DOHH2 (cell line): Measurements from ENCODE around the gene PLCXD3.

Source experiments
- H3F3A ChIP-seq: fragments of 200-600 bp; sonication (generic), shearing (Covaris generic); 2 replicates; pipeline ENCODE4 v1.6.0; 2016; ENCODE audit warnings: antibody characterized with exemption, mild to moderate bottlenecking; ENCODE audit not compliant: control insufficient read depth, insufficient read depth
- H3K27ac ChIP-seq: fragments of 200-600 bp; sonication (generic); 2 replicates; pipeline ENCODE4 v1.5.1; 2014; ENCODE audit warnings: low read depth, mild to moderate bottlenecking, low read length, moderate library complexity
- H3K27me3 ChIP-seq: fragments of 200-600 bp; sonication (generic); 2 replicates; pipeline ENCODE4 v1.6.1; 2014; ENCODE audit warnings: mild to moderate bottlenecking, low read length, mixed read lengths; ENCODE audit not compliant: control insufficient read depth
- H3K36me3 ChIP-seq: fragments of 200-600 bp; sonication (generic); 2 replicates; pipeline ENCODE4 v1.6.1; 2014; ENCODE audit warnings: mild to moderate bottlenecking, low read length, moderate library complexity, mixed read lengths; ENCODE audit not compliant: control insufficient read depth
- H3K4me1 ChIP-seq: fragments of 200-600 bp; sonication (generic); 2 replicates; pipeline ENCODE4 v1.6.1; 2014; ENCODE audit warnings: mild to moderate bottlenecking, low read length, mixed read lengths; ENCODE audit not compliant: control insufficient read depth
- H3K4me2 ChIP-seq: fragments of 200-600 bp; sonication (generic); 2 replicates; pipeline ENCODE4 v1.6.0; 2014; ENCODE audit warnings: mild to moderate bottlenecking, low read length, moderate library complexity
- H3K4me3 ChIP-seq: fragments of 200-600 bp; sonication (generic); 2 replicates; pipeline ENCODE4 v1.5.1; 2014; ENCODE audit warnings: mild to moderate bottlenecking, low read length, mixed read lengths
- H3K79me2 ChIP-seq: fragments of 200-600 bp; sonication (generic); 2 replicates; pipeline ENCODE4 v1.6.1; 2014; ENCODE audit warnings: mild to moderate bottlenecking, low read length, mixed read lengths; ENCODE audit not compliant: control insufficient read depth
- H3K9me2 ChIP-seq: fragments of 200-600 bp; sonication (generic); replicated peaks from 2 replicates; pipeline ENCODE4 v1.6.1; 2014; ENCODE audit warnings: mild to moderate bottlenecking, low read length, mixed read lengths; ENCODE audit not compliant: control insufficient read depth
- H3K9me3 ChIP-seq: fragments of 200-600 bp; sonication (generic); 2 replicates; pipeline ENCODE4 v1.6.1; 2014; ENCODE audit warnings: antibody characterized with exemption, low read length, mixed read lengths; ENCODE audit not compliant: control insufficient read depth, insufficient read depth
- H4K20me1 ChIP-seq: fragments of 200-600 bp; sonication (generic); 2 replicates; pipeline ENCODE4 v1.6.0; 2014; ENCODE audit warnings: low read depth, mild to moderate bottlenecking, antibody characterized with exemption, low read length, moderate library complexity; ENCODE audit not compliant: control insufficient read depth, insufficient read depth
- EZH2phosphoT487 ChIP-seq: fragments of 200-600 bp; sonication (generic); IDR thresholded peaks from 2 replicates; pipeline ENCODE4 v1.6.1; 2017; ENCODE audit warnings: borderline replicate concordance, mild to moderate bottlenecking, antibody characterized with exemption, low read length, moderate library complexity, mixed read lengths
- TF ChIP-seq, protein P1 (sequence below): fragments of 200-600 bp; sonication (generic); IDR thresholded peaks from one replicate; pipeline ENCODE4 v1.5.1; 2014; ENCODE audit warnings: antibody characterized with exemption, mild to moderate bottlenecking, low read depth, low read length; ENCODE audit not compliant: poor library complexity, severe bottlenecking

The PLCXD3 gene

DNA sequence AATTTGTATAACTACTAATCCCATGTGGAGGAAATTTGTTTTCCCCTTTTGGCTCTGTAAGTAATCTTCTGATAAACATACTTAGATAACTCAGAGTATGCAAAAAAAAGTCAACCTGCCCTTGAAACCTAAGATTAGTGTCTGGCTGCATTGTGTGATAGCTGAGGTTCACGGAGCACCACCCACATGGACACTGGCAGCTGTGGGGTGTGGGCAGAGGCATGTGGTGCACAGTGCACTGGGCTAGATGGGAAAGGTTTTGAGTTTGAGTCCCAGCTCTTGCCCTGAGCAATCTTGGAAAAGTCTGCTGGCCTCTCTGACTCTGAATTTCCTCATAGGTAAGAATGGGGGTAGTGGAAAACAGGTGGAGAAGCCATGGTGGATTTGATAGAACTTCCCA lies 75.1 kb downstream of the PLCXD3 start:
- H4K20me1 ChIP-seq, result no peaks in the 10 kb centered on the region
- H3K4me3 ChIP-seq, result no peak overlapping the region
- no peaks in the 10 kb centered on the region; the same call in 1 of the 2 replicates for H3K9me3 ChIP-seq
- no peak overlapping the region for H3K4me2 ChIP-seq
- no peak overlapping the region for H3K27ac ChIP-seq
- TF ChIP-seq, protein P1, sequence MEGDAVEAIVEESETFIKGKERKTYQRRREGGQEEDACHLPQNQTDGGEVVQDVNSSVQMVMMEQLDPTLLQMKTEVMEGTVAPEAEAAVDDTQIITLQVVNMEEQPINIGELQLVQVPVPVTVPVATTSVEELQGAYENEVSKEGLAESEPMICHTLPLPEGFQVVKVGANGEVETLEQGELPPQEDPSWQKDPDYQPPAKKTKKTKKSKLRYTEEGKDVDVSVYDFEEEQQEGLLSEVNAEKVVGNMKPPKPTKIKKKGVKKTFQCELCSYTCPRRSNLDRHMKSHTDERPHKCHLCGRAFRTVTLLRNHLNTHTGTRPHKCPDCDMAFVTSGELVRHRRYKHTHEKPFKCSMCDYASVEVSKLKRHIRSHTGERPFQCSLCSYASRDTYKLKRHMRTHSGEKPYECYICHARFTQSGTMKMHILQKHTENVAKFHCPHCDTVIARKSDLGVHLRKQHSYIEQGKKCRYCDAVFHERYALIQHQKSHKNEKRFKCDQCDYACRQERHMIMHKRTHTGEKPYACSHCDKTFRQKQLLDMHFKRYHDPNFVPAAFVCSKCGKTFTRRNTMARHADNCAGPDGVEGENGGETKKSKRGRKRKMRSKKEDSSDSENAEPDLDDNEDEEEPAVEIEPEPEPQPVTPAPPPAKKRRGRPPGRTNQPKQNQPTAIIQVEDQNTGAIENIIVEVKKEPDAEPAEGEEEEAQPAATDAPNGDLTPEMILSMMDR, result no peak
- TF ChIP-seq EZH2phosphoT487, result no peak
- no peaks in the 10 kb centered on the region for H3K79me2 ChIP-seq
- H3K9me2 ChIP-seq, result no peaks in the 10 kb centered on the region; the same call in 1 of the 2 replicates
- no peaks in the 10 kb centered on the region for H3K4me1 ChIP-seq
- no peaks in the 10 kb centered on the region for H3K36me3 ChIP-seq
- no peaks in the 10 kb centered on the region for H3F3A ChIP-seq
- peaks cover 8% of the 10 kb centered on the region; the same call in 1 of the 2 replicates for H3K27me3 ChIP-seq

DNA sequence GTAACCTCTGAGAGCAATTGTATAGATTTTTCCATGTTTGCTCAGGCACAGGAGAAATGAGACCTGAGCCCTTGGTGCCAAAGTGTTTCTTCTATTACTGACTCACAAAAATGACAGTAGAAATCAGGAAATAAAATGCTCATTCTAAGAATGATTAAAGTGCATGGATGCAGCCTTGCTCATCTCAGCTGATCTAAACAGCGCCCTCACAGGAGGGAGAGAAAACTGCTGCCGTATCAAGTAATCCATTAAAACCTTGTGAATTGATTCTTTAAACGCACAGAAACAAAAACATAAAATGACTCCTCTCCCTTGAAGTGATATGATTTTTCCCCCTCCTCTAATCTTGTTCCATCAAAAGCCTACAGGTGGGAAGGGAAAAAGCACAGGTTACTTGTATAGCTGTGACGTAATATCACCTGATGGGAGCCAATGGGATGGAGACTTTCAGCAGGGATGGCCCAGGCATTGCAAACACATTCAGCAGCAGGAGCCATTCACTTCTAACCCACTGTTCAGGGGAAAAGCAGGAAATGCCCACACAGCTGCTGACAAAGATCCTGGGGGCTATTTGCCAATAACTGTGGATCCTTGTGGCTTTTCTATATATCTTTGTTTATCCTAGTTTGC lies 76.7 kb downstream of the PLCXD3 start:
- no peaks in the 10 kb centered on the region for H3K4me1 ChIP-seq
- no peaks in the 10 kb centered on the region for H3K36me3 ChIP-seq
- H3K79me2 ChIP-seq, result no peaks in the 10 kb centered on the region
- peaks cover 6% of the 10 kb centered on the region; the same call in 1 of the 2 replicates for H3K27me3 ChIP-seq
- H3K4me2 ChIP-seq, result no peak overlapping the region
- H3K27ac ChIP-seq, result no peak overlapping the region
- no peak overlapping the region for H3K4me3 ChIP-seq
- no peak for TF ChIP-seq EZH2phosphoT487
- TF ChIP-seq, protein P1, result peak; percentile 66
- no peaks in the 10 kb centered on the region for H3K9me3 ChIP-seq
- H3F3A ChIP-seq, result no peaks in the 10 kb centered on the region
- H3K9me2 ChIP-seq, result no peaks in the 10 kb centered on the region; the same call in 1 of the 2 replicates
- no peaks in the 10 kb centered on the region for H4K20me1 ChIP-seq

DNA sequence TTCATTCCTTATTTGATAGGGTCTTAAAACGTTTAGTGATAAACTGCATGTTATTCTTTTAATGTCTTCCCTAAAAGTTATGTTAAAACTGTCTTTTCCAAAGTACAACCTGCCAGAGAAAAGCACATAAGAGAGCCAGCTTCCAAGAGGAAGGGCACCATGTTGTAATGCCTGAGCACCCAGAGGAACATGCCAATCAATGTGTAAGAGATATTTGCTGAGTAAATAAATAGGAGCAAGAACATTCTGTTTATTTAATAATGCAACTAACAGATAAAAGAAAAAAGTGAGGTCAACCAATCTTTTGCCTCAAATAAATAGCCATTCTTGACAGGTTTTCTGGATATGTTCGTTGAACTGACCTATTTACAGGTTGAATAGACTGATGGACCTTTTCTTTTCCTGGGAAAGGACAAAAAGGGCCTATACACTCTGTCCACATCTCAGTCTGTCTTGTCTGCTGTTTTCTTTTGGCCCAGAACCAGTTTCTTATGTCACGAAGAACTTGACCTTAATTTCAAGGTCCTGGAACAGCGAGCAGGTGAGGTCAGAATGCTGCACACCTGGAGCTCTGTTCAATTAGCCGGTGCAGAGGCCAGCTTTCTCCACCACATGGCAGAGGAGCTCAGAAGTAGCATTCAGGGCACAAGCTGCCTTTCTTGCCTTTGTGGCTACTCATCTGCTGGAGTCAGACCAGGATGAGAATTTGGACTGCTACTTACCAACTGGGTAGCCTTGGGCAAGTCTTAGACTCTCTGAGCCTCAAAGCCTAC lies 77.7 kb downstream of the PLCXD3 start:
- Histone ChIP-seq H3K27me3 (no peaks in the 10 kb centered on the region), H3F3A (no peaks in the 10 kb centered on the region), H3K4me2 (no peak overlapping the region), H3K9me2 (no peaks in the 10 kb centered on the region; the same call in 1 of the 2 replicates), H3K27ac (no peak overlapping the region), H3K9me3 (no peaks in the 10 kb centered on the region), H3K79me2 (no peaks in the 10 kb centered on the region), H4K20me1 (no peaks in the 10 kb centered on the region), H3K4me3 (no peak overlapping the region), H3K36me3 (no peaks in the 10 kb centered on the region), H3K4me1 (no peaks in the 10 kb centered on the region)
- no peak for TF ChIP-seq EZH2phosphoT487
- TF ChIP-seq, protein P1, result no peak
